Measurements from ENCODE around the gene MINDY4.
"Not testable (repeated sequence)": the region's sequence is repeated elsewhere in the genome, so short reads cannot be mapped to it uniquely, and the experiment has no call there.

The MINDY4 gene

DNA sequence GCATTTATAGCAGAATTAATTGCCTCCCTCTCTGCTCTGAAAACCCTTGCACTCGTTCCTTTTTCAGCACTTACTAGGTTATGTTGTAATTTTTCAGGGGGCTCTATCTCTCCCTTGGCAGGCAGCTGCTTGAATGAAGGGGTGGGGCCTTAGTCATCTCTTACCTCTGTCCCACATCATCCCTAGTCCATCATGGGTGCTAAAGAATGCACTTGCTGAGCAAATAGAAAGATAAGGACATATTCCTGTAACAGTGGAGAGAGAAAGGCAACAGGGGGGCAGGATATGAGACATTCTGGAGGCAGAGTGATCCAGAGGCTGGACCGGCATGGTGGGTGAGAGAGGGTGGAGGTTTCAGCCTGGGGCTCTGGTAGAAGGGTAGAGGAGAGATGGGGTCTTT is 60.0 kb downstream of the MINDY4 start (continued):
- TF ChIP-seq, protein P1, sequence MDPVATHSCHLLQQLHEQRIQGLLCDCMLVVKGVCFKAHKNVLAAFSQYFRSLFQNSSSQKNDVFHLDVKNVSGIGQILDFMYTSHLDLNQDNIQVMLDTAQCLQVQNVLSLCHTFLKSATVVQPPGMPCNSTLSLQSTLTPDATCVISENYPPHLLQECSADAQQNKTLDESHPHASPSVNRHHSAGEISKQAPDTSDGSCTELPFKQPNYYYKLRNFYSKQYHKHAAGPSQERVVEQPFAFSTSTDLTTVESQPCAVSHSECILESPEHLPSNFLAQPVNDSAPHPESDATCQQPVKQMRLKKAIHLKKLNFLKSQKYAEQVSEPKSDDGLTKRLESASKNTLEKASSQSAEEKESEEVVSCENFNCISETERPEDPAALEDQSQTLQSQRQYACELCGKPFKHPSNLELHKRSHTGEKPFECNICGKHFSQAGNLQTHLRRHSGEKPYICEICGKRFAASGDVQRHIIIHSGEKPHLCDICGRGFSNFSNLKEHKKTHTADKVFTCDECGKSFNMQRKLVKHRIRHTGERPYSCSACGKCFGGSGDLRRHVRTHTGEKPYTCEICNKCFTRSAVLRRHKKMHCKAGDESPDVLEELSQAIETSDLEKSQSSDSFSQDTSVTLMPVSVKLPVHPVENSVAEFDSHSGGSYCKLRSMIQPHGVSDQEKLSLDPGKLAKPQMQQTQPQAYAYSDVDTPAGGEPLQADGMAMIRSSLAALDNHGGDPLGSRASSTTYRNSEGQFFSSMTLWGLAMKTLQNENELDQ (tag by site-specific recombination; IDR thresholded peaks at IDR 0.05; ENCODE audit: low read depth), result no peak
- TF ChIP-seq, protein P2, sequence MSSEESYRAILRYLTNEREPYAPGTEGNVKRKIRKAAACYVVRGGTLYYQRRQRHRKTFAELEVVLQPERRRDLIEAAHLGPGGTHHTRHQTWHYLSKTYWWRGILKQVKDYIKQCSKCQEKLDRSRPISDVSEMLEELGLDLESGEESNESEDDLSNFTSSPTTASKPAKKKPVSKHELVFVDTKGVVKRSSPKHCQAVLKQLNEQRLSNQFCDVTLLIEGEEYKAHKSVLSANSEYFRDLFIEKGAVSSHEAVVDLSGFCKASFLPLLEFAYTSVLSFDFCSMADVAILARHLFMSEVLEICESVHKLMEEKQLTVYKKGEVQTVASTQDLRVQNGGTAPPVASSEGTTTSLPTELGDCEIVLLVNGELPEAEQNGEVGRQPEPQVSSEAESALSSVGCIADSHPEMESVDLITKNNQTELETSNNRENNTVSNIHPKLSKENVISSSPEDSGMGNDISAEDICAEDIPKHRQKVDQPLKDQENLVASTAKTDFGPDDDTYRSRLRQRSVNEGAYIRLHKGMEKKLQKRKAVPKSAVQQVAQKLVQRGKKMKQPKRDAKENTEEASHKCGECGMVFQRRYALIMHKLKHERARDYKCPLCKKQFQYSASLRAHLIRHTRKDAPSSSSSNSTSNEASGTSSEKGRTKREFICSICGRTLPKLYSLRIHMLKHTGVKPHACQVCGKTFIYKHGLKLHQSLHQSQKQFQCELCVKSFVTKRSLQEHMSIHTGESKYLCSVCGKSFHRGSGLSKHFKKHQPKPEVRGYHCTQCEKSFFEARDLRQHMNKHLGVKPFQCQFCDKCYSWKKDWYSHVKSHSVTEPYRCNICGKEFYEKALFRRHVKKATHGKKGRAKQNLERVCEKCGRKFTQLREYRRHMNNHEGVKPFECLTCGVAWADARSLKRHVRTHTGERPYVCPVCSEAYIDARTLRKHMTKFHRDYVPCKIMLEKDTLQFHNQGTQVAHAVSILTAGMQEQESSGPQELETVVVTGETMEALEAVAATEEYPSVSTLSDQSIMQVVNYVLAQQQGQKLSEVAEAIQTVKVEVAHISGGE (tag by site-specific recombination; conservative IDR thresholded peaks at IDR 0.05; ENCODE audit: low read depth), result no peak

DNA sequence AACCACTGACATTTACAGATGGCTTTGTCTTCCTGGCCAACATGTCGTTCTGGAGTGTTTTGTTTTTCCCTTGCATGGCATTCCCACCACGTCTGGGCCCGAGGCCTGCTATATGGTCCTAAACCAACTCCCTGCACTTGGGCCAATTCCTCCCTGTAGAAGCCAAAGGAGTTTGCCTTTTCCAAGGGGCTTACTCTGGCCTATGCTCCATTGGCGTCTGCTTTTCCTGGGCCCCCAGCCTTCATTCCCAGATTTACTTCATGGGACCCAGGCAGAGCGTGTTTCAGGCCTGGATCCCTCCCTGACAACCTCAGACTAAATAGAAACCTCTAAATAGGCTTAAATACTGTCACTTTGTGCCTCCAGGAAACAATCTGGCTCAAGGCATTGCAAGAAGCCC is 60.7 kb downstream of the MINDY4 start:
- Histone ChIP-seq H3K36me3 (ENCODE audit: control insufficient read depth in 2 of 2, insufficient read depth in 1 of 2, low read length in 2 of 2) (no peaks in the 10 kb centered on the region), H3K4me1 (ENCODE audit: control insufficient read depth, insufficient read depth, low read length) (no peaks in the 10 kb centered on the region), H3K9me3 (ENCODE audit: control insufficient read depth, insufficient read depth, low read depth, low read length) (no peaks in the 10 kb centered on the region), H3K4me3 (ENCODE audit: low read depth, low read length) (no peak overlapping the region), H3K27ac (ENCODE audit: extremely low read depth, low read depth, low read length) (no peak overlapping the region)
- TF ChIP-seq, protein P3, sequence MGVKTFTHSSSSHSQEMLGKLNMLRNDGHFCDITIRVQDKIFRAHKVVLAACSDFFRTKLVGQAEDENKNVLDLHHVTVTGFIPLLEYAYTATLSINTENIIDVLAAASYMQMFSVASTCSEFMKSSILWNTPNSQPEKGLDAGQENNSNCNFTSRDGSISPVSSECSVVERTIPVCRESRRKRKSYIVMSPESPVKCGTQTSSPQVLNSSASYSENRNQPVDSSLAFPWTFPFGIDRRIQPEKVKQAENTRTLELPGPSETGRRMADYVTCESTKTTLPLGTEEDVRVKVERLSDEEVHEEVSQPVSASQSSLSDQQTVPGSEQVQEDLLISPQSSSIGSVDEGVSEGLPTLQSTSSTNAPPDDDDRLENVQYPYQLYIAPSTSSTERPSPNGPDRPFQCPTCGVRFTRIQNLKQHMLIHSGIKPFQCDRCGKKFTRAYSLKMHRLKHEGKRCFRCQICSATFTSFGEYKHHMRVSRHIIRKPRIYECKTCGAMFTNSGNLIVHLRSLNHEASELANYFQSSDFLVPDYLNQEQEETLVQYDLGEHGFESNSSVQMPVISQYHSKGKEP (tag by site-specific recombination; IDR thresholded peaks at IDR 0.05), result no peak
- TF ChIP-seq ZNF629 (tag by site-specific recombination; IDR thresholded peaks at IDR 0.05), result no peak
- TF ChIP-seq, protein P4, sequence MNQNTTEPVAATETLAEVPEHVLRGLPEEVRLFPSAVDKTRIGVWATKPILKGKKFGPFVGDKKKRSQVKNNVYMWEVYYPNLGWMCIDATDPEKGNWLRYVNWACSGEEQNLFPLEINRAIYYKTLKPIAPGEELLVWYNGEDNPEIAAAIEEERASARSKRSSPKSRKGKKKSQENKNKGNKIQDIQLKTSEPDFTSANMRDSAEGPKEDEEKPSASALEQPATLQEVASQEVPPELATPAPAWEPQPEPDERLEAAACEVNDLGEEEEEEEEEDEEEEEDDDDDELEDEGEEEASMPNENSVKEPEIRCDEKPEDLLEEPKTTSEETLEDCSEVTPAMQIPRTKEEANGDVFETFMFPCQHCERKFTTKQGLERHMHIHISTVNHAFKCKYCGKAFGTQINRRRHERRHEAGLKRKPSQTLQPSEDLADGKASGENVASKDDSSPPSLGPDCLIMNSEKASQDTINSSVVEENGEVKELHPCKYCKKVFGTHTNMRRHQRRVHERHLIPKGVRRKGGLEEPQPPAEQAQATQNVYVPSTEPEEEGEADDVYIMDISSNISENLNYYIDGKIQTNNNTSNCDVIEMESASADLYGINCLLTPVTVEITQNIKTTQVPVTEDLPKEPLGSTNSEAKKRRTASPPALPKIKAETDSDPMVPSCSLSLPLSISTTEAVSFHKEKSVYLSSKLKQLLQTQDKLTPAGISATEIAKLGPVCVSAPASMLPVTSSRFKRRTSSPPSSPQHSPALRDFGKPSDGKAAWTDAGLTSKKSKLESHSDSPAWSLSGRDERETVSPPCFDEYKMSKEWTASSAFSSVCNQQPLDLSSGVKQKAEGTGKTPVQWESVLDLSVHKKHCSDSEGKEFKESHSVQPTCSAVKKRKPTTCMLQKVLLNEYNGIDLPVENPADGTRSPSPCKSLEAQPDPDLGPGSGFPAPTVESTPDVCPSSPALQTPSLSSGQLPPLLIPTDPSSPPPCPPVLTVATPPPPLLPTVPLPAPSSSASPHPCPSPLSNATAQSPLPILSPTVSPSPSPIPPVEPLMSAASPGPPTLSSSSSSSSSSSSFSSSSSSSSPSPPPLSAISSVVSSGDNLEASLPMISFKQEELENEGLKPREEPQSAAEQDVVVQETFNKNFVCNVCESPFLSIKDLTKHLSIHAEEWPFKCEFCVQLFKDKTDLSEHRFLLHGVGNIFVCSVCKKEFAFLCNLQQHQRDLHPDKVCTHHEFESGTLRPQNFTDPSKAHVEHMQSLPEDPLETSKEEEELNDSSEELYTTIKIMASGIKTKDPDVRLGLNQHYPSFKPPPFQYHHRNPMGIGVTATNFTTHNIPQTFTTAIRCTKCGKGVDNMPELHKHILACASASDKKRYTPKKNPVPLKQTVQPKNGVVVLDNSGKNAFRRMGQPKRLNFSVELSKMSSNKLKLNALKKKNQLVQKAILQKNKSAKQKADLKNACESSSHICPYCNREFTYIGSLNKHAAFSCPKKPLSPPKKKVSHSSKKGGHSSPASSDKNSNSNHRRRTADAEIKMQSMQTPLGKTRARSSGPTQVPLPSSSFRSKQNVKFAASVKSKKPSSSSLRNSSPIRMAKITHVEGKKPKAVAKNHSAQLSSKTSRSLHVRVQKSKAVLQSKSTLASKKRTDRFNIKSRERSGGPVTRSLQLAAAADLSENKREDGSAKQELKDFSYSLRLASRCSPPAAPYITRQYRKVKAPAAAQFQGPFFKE (tag by site-specific recombination; IDR thresholded peaks at IDR 0.05; ENCODE audit: borderline replicate concordance), result no peak
- POLR2A ChIA-PET, result no interaction called here
- CTCF ChIA-PET, result no interaction called here

DNA sequence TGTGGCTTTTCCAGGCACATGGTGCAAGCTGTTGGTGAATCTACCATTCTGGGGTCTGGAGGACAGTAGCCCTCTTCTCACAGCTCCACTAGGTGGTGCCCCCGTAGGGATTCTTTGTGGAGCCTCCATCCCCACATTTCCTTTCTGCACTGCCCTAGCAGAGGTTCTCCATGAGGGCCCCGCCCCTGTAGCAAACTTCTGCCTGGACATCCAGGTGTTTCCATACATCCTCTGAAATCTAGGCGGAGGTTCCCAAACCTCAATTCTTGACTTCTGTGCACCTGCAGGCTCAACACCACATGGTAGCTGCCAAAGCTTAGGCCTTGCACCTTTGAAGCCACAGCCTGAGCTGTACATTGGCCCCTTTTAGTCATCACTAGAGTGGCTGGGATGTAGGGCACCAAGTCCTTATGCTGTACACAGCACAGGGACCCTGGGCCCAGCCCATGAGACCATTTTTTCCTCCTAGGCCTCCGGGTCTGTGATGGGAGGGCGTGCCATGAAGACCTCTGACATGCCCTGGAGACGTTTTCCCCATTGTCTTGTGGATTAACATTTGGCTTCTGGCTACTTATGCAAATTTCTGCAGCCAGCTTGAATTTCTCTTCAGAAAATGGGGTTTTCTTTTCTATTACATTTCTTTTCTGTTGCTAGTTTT is 62.9 kb downstream of the MINDY4 start:
- CTCF ChIA-PET, POLR2A ChIA-PET: not testable (repeated sequence)
- TF ChIP-seq ZNF585B (tag by site-specific recombination; IDR thresholded peaks at IDR 0.05), result peak; percentile 86
- peak; percentile 25 for TF ChIP-seq SETDB1 (IDR thresholded peaks at IDR 0.05; ENCODE audit: insufficient read length, low read length)

More for the DNA sequence above, 62.9 kb downstream of the MINDY4 start:
- H3K4me1 ChIP-seq (ENCODE audit: control insufficient read depth, insufficient read depth, low read length); H3K27ac ChIP-seq (ENCODE audit: extremely low read depth, low read depth, low read length); H3K36me3 ChIP-seq (ENCODE audit: control insufficient read depth in 2 of 2, insufficient read depth in 1 of 2, low read length in 2 of 2); H3K4me3 ChIP-seq (ENCODE audit: low read depth, low read length); H3K9me3 ChIP-seq (ENCODE audit: control insufficient read depth, insufficient read depth, low read depth, low read length): not testable (repeated sequence)
